Measurements from ENCODE around the gene WDR64. TPM values are rescaled to one million over a fixed set of nuclear protein-coding genes. Genes with fewer than 3 reads are reported as not detected.

WDR64 gene
- polyA plus RNA-seq, 1 donor from 2014 or later, result 0.21 TPM

GRCh38 chr1:241660424-241660972 is 8.4 kb downstream of the WDR64 start:
- H3K4me3 ChIP-seq (ENCODE audit: low read length), result no peak overlapping the region
- no peaks in the 10 kb centered on the region for H3F3A ChIP-seq (ENCODE audit: insufficient read depth, low read length, poor library complexity, severe bottlenecking)
- no peaks in the 10 kb centered on the region for H3K79me2 ChIP-seq (replicated peaks; ENCODE audit: insufficient read depth, low read length)
- TF ChIP-seq CTCF (IDR thresholded peaks at IDR 0.05; ENCODE audit: poor library complexity, severe bottlenecking), result no peak
- H3K27me3 ChIP-seq (ENCODE audit: insufficient read depth, low read depth, low read length), result no peaks in the 10 kb centered on the region
- H3K9me3 ChIP-seq (ENCODE audit: low read length), result no peaks in the 10 kb centered on the region
- no peaks in the 10 kb centered on the region for H4K20me1 ChIP-seq (ENCODE audit: insufficient read depth)
- no peaks in the 10 kb centered on the region for H3K36me3 ChIP-seq (ENCODE audit: insufficient read depth, low read length)
- H3K9ac ChIP-seq (ENCODE audit: low read length), result no peak overlapping the region
- no peak overlapping the region for H2AFZ ChIP-seq (ENCODE audit: low read depth, low read length)
- H3K27ac ChIP-seq (ENCODE audit: low read length), result no peak overlapping the region
- H3K9me2 ChIP-seq (ENCODE audit: insufficient read depth, low read length), result no peaks in the 10 kb centered on the region
- H3K4me2 ChIP-seq (ENCODE audit: low read length), result no peak overlapping the region

GRCh38 chr1:241666419-241666818 is 14.3 kb downstream of the WDR64 start:
- Histone ChIP-seq H3K36me3 (ENCODE audit: insufficient read depth, low read length) (no peaks in the 10 kb centered on the region), H3K4me3 (ENCODE audit: low read length) (no peak overlapping the region), H3K9me3 (ENCODE audit: low read length) (no peaks in the 10 kb centered on the region), H3K79me2 (replicated peaks; ENCODE audit: insufficient read depth, low read length) (no peaks in the 10 kb centered on the region), H3K4me2 (ENCODE audit: low read length) (no peak overlapping the region), H2AFZ (ENCODE audit: low read depth, low read length) (no peak overlapping the region), H3F3A (ENCODE audit: insufficient read depth, low read length, poor library complexity, severe bottlenecking) (no peaks in the 10 kb centered on the region), H3K27me3 (ENCODE audit: insufficient read depth, low read depth, low read length) (no peaks in the 10 kb centered on the region), H3K9ac (ENCODE audit: low read length) (no peak overlapping the region), H3K9me2 (ENCODE audit: insufficient read depth, low read length) (no peaks in the 10 kb centered on the region), H4K20me1 (ENCODE audit: insufficient read depth) (no peaks in the 10 kb centered on the region), H3K27ac (ENCODE audit: low read length) (no peak overlapping the region)
- TF ChIP-seq RAD21 (conservative IDR thresholded peaks at IDR 0.05) (no peak), EP300 (conservative IDR thresholded peaks at IDR 0.05; ENCODE audit: poor library complexity, severe bottlenecking) (no peak), SMC3 (conservative IDR thresholded peaks at IDR 0.05; ENCODE audit: poor library complexity) (no peak)

GRCh38 chr1:241672301-241672700 is 20.2 kb downstream of the WDR64 start:
- TF ChIP-seq TAF1 (IDR thresholded peaks at IDR 0.05; ENCODE audit: low read depth) (no peak), CTCF (IDR thresholded peaks at IDR 0.05; ENCODE audit: poor library complexity, severe bottlenecking) (no peak), EZH2 (IDR thresholded peaks at IDR 0.05; ENCODE audit: borderline replicate concordance, insufficient read depth, low read length, poor library complexity, severe bottlenecking) (no peak), EP300 (conservative IDR thresholded peaks at IDR 0.05; ENCODE audit: poor library complexity, severe bottlenecking) (no peak)
- H3K9ac ChIP-seq (ENCODE audit: low read length), result no peak overlapping the region
- H3K27me3 ChIP-seq (ENCODE audit: insufficient read depth, low read depth, low read length), result no peaks in the 10 kb centered on the region
- no peaks in the 10 kb centered on the region for H4K20me1 ChIP-seq (ENCODE audit: insufficient read depth)
- no peaks in the 10 kb centered on the region for H3K79me2 ChIP-seq (replicated peaks; ENCODE audit: insufficient read depth, low read length)
- H3F3A ChIP-seq (ENCODE audit: insufficient read depth, low read length, poor library complexity, severe bottlenecking), result no peaks in the 10 kb centered on the region
- H3K36me3 ChIP-seq (ENCODE audit: insufficient read depth, low read length), result no peaks in the 10 kb centered on the region
- no peak overlapping the region for H3K27ac ChIP-seq (ENCODE audit: low read length)
- H3K4me3 ChIP-seq (ENCODE audit: low read length), result no peak overlapping the region
- no peaks in the 10 kb centered on the region for H3K9me3 ChIP-seq (ENCODE audit: low read length)
- no peak overlapping the region for H3K4me2 ChIP-seq (ENCODE audit: low read length)
- H3K9me2 ChIP-seq (ENCODE audit: insufficient read depth, low read length), result no peaks in the 10 kb centered on the region
- no peak overlapping the region for H2AFZ ChIP-seq (ENCODE audit: low read depth, low read length)

All from neural cell (in vitro differentiated cells).